Endometrium (tissue), 2 donors: ENCODE results near the gene RRBP1.

Experiments used
- FAIRE-seq: peaks from 2 replicates; lab custom pipeline; 2012; peaks lifted over from hg19 to GRCh38; lab: Jason Lieb, UNC
- donor health status: control.
- donor health status: control.

Gene RRBP1

GRCh38 chr20:17621229-17621968, 60.6 kb downstream of the RRBP1 start:
- no peak for FAIRE-seq

- FAIRE-seq: no peak
These were observed 61.4 kb downstream of the RRBP1 start for GRCh38 chr20:17620371-17621228.

- no peak for FAIRE-seq
These were observed 62.5 kb downstream of the RRBP1 start for GRCh38 chr20:17619351-17620093.

GRCh38 chr20:17618673-17619013, 63.4 kb downstream of the RRBP1 start:
- no peak for FAIRE-seq

- no peak for FAIRE-seq
These were observed 64.0 kb downstream of the RRBP1 start for GRCh38 chr20:17617868-17618672.

- no peak for FAIRE-seq
These were observed 64.7 kb downstream of the RRBP1 start for GRCh38 chr20:17617212-17617867.

- no peak for FAIRE-seq
These were observed 65.4 kb downstream of the RRBP1 start for GRCh38 chr20:17616480-17617211.

GRCh38 chr20:17615645-17616479, 66.2 kb downstream of the RRBP1 start:
- no peak for FAIRE-seq

- no peak for FAIRE-seq
These were observed 67.0 kb downstream of the RRBP1 start for GRCh38 chr20:17614812-17615644.

GRCh38 chr20:17614176-17614811, 67.7 kb downstream of the RRBP1 start:
- FAIRE-seq: no peak

GRCh38 chr20:17613328-17614175, 68.5 kb downstream of the RRBP1 start:
- FAIRE-seq: no peak

- FAIRE-seq: no peak
These were observed 69.1 kb downstream of the RRBP1 start for GRCh38 chr20:17612992-17613327.

GRCh38 chr20:17612287-17612991, 69.6 kb downstream of the RRBP1 start:
- no peak for FAIRE-seq

GRCh38 chr20:17611540-17612286, 70.3 kb downstream of the RRBP1 start:
- FAIRE-seq: no peak

- no peak for FAIRE-seq
These were observed 70.8 kb downstream of the RRBP1 start for GRCh38 chr20:17611290-17611539.

GRCh38 chr20:17610566-17611289, 71.3 kb downstream of the RRBP1 start:
- FAIRE-seq: no peak
